HL-60/S4 treated with phorbol 12-myristate 13-acetate at 8.2 ng/mL for 4 days and 3 days (cell line): ENCODE measurements around the gene CCDC27.

ENCODE experiments used
- in situ Hi-C: fragments of 300-500 bp; cut with MboI; formaldehyde crosslinking; loops from 2 replicates; pipeline ENCODE4 v1.15.0; 2022; ENCODE audit warnings: low sequenced_read_pairs

CCDC27 gene

DNA sequence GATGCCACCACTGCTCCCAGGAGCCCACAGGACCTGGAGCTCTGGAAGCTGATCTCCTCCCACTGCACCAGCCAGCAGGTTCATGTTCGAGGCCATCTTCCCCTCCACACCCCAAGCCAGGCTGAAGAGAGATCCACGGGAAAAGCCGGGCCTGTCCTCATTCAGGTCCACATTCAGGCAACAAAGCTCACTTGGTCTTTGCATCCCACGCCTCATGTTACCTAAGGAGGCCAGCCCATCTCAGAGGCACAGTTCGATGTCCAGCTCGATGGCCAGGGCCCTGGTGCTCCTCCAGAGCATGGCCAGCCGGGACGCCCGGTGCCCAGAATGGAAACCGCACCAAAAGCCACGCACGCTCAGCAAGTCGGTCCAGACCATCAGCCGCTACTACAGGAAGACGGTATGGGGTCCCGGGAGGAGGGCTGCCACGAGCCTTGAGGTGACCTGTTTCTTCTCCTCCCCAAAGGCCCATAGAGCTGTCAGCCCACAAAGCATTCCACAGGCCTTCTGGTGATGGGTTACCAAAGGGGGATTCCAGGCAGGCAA lies at the start of gene CCDC27:
TSS of gene CCDC27 (plus strand) at position 51 of the 546 bp plus-strand sequence. CDS start at position 83, 32 bp downstream.
- in situ Hi-C loops: no loop called here

DNA sequence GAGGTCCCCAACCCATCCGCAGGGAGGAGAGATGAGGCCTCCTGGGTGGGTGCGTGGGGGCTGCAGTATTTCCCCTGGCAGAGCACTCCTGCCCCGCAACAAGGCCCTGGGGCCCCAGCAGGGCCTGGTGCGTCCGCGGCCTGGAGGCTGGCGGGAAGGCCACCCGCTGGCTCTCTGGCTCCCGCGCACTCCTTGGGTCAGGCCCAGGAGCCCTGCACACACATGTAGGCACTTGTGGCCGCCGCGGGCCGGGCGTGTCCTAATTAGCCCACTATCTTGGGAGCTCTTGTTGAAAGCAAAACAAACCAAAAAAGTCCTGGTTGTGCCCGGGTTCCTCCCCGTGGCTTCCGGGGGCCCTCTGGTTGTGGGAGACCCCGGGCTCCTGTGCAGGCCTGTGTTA lies 49.7 kb upstream of the CCDC27 start:
- in situ Hi-C loops: no loop called here

DNA sequence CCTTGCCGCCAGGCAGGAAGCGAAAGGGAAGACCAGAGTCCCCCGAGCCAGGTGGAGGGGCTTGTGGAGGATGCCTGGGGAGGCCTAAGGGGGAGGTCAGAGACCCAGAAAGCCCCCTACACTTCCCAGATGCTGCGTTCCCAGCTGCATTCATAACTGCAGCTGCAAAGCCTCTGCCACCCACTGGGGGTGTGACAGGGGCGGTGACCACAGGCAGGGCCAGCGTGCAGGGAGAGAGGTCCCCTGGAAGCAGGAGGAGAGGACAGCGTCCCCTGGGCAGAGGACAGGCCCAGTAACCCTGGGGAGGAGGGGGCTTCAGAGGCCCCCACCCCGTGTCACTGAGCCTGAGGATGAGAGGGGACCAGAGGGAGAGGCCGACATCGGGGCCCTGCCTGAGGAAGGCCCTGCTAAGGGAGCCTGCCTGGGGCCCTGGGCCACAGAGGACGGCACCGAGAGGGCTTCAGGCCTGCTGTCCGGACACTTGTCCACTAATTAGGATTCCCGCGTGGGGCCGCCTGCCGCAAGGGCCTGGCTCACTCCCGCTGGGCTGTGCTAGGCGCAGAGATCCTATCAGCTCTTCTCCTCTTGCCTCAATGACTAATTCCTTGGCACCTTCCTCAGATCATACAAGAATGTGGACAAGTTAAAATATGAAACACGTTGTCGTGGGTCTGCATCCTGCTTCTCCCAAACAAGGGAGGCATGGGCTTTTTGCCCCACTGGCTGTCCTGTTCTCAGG lies 49.1 kb upstream of the CCDC27 start:
- in situ Hi-C loops: no loop called here

DNA sequence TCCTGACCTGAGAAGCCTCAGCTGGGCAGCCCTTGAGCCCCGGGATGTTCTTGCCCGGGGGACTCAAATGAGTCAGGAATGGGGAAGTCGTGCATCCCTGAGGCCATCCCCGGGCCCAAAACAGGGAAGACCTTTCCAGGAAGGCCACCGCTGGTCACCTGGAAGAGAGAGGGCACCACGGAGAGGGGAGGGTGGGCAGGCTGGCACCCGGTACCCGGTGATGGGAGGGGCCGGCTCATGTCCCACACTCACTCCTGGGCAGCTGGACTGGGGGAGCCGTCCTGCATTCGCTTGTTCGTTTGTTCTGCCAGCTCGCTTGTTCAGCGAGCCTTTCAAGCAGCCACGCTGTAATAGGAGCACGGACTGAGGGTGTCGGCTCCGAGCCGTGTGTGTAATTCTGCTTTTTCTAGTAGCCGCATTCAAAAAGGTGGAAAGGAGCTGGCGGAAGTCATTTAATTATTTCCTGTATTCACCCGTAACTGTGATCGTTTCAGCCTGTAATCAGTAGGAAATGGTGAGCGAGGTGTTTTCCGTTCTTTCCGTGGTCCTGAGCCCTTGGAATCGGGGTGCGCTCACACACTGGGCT lies 48.4 kb upstream of the CCDC27 start:
- in situ Hi-C loops: no loop called here

DNA sequence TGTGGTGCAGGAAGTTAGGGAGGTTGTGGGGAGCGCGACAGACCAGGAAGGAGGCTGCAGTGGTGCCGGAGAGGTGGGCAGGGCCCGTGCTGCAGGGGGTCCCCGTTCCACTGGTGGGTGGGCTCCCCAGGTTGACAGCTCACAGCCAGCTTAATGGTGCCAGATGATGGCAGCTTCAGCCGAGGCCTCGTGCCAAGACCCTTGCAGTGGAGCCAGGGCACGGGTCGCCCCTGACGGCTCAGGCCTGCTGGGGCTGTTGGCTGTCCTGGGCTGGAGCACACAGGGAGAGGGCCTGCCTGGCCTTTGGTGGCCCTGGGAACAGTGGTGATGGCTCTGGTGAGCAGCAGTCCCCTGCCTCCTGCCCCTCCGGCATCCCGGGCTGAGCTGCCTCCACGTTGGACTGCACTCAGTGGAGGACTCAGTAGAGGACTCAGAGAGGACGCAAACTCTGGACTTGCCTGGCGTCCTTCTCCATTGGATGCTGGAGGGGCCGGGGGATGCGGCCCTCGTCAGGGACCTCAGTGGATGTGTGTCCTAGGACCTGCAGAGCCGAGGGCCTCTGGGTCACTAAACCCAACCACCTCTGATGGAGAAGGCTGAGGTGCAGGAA lies 46.8 kb upstream of the CCDC27 start:
- in situ Hi-C loops: no loop called here

DNA sequence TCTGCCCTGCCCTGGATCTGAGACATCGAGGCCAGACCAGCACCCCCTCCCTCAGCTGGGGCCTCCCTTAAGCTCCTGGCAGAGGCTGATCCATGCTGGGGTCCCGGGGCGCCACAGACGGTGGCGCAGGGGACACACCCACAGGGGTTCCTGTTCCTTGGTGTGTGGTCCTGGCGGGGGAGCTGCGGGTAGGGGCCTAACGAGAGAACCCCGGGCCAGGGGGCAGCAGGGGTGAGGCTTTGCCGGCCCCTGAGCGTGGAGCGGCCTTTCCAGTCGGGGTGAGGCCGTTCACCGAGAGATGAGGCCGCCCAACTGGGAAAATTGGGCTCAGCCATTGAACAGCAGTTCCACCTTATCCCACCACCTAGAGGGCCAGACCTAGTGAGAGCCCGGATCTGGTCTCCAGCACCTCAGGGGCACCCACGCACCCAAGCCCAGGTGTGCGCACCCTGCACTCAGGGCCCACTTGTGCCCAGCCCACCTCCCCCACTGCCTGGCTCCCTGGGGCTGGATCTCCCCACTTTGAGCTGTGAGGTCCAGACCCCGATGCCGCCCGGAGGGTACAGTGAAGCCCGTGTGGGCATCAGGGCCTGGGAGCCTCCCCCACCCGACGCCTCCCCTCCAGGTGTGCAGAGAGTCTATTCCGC lies 45.5 kb upstream of the CCDC27 start:
- in situ Hi-C loops: no loop called here

DNA sequence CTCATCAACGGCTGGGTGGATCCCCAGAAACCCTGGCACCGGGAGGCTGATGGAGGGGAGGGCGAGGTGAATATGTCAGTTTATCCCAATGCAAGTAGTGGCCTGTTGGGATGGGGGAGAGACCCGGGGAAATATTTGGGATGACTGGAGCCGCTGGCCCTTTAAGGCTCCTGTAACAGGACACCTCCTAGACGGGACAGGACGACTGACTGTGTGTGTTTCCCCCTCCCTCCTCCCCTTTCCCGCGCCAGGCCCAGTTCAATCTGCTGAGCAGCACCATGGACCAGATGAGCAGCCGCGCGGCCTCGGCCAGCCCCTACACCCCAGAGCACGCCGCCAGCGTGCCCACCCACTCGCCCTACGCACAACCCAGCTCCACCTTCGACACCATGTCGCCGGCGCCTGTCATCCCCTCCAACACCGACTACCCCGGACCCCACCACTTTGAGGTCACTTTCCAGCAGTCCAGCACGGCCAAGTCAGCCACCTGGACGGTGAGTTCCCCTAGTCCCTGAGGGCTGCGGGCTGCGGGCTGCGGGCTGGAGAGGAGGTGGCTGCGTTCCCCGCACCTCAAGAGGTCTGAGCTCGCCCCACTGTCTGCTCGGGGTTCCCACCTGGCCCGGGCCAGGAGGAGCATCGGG lies 44.8 kb upstream of the CCDC27 start:
- in situ Hi-C loops: no loop called here

DNA sequence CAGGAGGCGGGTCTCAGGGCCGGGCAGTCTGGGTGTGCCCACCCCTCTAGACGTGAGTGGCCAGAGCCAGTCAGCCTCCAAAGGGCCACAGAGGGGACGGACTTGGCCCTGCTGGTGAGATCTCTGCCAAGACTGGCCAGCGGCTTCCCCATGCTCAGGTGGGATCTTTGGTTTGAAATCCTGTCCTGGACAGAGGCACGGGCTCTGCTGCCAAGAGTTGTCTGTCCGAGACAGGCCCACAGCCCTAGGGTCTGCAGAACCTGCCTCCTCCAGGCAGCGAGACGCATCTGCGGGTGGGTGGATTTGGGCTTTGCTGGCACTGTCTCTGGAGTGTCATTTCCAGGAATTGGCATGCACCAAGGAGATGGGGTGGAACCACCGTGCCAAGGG lies 44.3 kb upstream of the CCDC27 start:
- in situ Hi-C loops: no loop called here

DNA sequence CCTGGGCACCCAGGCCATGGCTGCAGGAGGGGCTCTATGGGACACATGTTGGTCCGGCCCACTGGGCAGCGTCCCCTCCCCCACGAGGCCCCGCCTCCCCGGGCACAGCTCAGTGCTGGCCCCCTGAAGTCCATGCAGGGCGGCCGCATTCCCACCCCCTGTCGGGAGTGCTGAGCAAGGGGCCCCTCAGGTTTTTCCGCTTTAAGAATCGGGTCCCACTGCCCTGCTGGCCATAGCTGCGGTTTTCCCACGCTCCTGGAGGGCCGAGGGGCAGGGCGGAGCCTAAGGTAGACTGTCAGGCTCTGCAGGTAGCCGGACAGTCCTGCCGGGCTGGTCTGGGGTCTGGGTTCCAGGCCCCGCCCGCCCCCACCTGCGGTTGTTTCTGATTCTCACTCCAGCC lies 43.5 kb upstream of the CCDC27 start:
- in situ Hi-C loops: no loop called here

DNA sequence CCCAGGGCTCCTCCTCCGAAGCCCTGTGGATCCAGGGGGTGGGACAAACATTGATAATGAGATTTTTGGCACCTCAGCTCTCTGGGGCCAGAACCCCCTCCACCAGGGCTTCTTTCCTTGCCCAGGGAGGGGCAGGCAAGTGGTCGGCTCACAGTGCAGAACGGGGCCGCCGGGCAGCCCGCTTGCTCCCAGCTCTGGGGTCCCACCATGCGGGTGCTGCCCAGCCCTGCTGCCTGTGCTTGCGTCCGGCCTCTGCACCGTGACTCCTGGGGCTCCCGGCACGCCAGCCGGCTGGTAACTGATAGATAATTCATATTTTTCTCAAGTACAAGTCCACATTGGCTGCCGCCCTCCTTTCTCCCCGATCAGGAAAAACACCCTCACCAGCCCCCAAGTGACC lies 42.0 kb upstream of the CCDC27 start:
- in situ Hi-C loops: no loop called here

DNA sequence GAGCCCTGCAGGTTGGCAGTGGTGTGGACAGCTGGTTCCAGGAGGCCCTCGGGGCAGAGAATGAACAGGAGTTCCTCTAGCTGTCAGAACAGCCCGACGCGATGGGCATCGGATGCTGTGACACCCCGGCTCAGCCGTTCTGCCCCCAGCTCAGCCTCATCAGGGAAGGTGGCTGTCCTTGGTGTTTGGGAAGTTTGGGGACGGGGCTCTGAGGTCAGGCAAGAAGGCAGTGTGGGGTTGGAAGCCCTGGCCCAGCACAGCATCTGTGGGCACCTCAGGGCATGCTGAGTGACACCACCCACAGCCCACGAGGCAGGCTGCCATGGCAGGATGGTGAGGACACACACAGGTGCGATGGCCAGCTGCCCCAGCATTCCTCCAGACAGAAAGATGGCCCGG lies 40.9 kb upstream of the CCDC27 start:
- in situ Hi-C loops: no loop called here

DNA sequence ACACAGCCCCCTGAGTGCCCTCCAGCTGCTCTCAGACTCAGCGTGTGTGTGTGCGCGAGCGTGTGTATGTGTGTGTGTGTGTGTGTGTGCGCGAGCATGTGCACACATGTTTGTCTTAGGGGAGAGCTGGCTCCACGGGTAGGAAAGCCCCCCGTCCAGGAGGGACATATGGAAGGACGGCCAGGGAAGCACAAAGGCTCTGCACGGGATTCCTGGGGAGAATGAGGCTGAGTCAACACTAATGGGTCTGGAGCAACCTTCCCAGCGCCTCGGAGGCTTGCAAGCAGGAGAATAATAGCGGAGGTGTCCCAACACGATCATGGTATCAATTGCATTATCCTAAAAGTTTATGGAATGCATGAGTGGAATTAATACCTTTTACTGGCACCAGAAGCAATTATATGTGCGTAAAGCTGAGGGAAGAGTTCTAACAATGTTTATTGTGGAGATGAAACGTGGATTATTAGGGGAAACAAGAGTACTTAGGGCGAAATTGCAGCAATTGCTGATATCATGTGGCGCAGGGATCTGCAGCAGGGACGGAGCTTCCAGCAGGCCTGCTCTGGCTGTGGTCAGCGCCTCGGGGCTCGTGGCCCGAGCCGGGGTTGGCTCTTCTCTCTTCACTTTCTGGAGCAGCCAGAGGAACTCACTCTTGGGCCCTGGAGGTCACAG lies 40.3 kb upstream of the CCDC27 start:
- in situ Hi-C loops: no loop called here

DNA sequence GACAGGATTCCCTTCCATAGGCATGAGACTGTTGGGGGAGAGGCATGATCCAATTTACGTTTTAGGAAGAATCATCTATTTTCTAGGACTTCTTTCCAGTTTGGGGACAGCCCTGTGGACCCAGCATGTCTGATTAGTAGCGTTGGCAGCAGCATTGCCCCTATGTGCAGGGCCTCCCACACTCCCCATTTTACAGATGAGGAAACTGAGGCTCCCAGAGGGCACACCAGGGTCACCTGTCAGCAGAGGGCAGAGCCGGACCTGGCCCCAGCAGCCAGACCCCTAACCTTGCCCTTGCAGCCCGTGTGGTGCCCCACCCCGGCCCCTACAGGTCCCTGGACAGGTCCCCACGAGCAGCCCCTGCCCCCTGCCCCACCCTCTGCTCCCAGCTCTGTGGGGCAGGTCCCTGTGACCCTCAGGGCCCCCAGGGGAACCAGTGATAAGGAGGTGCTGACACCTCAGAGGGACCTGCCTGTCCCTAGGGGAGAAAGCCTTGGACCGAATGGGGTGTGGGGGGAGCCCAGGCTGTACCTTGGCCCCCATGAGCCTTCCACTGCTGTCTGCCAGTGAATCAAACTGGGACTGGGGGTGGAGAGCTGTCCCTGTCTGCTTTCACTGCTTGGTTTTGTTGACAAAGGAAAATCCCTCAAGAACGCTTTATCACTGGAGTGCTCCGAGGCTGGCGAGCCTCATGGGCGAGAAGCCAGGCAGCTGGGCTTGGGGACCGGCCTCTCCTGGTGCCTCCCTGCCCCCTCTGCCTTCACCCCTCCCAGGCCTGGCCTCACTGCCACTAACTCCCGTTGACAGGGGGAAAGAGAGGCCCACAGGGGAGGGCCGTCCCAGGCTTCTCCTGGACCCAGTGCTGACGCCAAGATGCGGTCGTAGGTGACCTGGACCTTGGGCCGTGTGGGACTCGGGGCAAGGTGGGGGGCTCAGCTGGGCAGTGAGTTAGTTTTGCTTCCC lies 39.4 kb upstream of the CCDC27 start:
- in situ Hi-C loops: no loop called here

DNA sequence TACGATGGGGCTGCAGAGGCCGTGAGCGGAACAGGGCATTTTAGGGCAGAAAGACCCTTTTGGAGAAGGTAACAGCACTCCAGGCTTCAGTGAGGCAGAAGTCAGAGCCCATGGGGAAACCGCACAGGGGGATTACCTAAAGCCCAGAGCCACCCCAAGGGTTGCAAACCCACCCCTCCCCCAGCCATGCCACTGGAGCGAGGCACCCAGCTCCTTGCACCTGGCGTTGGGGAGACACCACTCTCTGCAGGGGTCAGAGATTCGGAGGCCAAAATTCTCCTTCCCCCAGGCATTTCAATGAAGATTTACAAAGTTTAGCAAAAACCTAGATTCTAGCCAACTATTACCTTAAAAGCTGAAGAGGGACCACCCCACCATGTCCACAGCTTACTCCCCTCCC lies 38.4 kb upstream of the CCDC27 start:
- in situ Hi-C loops: no loop called here

DNA sequence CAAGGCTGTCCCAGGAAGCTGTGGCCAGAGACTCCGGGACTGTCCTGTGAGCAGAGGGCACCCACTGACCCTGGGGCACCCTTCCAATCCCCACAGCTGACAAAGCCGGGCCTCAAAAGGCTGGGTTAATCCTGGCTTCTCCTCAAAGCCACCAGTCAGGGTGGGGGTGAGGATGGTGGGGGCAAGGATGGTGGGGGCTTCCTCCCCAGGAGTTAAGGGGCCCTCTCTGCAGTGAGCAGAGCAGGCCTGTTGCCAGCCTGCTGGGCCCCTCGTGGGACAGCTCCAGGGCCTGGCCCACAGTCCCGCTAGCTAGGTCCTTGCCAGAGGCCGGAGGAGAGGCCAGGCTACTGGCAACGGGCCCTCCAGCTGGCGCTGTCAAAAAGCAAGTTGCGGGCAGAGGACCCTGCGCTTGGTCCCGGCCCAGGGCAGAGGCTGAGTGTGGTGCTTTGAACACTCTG lies 37.9 kb upstream of the CCDC27 start:
- in situ Hi-C loops: no loop called here

DNA sequence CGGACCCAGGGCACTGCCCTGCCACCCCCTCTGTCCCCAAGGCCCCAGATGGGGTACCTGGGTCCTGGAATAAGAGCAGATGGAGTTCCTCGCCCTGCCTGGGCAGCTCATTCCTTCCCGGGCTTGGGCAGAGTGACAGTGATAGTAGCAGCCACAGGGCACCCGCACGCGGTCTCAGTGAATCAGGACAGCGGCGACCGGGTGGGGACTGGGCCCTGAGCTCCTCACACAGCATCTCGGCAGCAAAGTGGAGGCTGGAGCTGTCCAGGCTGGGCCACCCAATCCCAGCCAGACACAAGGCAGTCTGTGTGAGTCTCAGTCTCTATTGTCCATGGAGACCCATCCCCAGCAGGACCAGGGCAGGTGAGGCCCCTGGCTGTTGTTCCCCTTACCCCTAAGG lies 37.4 kb upstream of the CCDC27 start:
- in situ Hi-C loops: no loop called here

DNA sequence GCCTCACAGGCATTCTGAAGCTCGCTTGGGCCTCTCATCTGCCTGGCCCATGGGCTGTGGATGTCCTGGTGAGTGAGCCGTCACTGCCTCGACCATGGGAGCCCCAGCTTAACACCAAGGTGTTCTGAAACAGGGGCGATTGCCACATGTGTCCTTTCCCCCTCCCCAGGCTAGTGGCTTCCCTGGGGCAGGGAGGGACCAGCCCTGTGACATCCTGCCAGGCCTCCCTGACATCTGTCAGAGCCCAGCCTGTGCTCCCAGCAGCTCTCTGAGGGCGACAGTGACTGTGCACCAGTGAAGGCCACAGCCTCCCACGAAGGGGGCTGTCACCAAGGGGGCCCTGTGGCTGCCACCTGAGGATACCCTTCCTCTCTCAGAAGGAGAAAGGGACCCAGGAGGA lies 35.9 kb upstream of the CCDC27 start:
- in situ Hi-C loops: no loop called here

DNA sequence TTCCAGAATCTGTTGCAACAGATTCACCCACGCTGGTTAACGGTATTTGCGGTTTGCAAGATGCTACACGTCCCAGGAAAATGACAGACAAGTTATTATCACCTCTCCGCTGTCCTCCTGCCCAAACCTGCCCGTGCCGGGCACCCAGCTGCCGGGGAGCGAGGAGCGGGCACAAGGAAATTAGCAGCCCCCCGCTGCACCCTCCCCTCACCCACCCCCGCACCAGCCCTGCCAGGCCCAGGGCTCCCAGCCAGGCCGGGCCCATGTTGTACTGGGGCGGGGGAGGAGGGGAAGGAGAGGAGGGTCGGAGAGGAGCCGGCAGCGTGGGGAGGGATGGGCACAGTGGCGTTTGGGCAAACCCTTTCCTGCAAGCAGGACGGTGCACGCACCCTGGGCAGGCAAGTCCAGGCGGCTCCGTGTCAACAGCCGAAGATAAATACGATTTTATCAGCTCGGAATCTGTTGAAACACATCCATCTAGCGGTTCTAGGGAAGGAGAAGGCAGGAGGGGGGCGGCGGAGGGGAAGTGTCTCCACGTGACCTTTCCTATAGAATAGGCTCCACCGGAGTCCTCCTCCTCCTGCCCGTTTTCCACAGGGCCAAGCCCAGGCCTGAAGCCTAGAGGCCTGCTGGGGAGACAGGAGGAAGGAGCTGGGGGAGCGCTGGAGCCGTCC lies 35.1 kb upstream of the CCDC27 start:
- in situ Hi-C loops: no loop called here
